ENCODE results near the gene ZFP36. TPM values are rescaled to one million over a fixed set of nuclear protein-coding genes. Genes with fewer than 3 reads are reported as not detected.

ZFP36 gene
- total RNA-seq, 2 experiments from 2014 or later = 1,278 to 1,362 TPM

DNA sequence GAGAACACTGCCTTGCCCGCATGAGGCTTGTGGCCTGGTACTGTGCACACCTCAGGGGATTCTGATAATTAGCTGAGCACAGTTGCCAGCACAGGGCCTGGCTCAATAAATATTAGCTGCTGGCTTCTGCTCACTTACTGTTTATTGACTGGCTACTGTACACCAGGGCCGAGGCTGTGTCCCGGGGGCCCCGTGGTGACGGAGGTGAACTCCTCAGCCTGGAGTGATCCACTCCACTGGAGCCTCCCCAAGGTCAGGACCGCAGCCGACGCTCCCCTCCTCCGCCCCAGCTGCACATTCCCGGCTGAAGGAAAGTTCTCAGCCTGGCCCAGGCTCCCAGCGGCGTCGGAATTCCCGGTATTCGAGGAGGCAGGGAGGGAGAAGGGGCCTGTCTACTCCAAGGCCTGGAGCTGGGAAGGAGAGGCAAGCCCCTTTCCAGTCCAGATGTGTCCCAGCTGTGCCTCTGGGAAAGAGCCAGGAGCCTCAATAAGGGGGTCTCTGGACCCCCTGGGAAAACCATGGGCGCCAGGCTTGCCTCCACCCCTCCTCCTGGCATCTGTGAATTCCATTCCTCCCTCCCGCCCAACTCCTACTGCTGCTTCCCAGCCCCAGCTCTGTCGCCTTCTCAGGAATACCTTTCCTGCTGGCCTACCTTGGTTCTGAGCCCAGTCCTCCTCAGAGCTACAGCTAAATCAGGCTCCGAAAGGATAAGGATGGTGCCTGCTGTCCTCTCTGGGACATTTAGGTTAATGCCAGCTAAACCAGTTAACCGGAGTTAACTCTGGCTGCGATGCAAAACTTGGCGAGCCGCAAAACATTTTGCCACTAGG, 21.9 kb downstream of the ZFP36 start:
- Histone ChIP-seq H3K27ac (ENCODE audit: low read depth in 1 of 2, low read length in 2 of 2) (no peak overlapping the region), H3K9me3 (ENCODE audit: control insufficient read depth in 1 of 2, insufficient read depth in 1 of 2, low read length in 2 of 2) (no peaks in the 10 kb centered on the region), H3K36me3 (ENCODE audit: insufficient read depth, low read length) (peaks cover 25% of the 10 kb centered on the region), H3K4me3 (ENCODE audit: low read length) (no peak overlapping the region), H3K27me3 (ENCODE audit: control insufficient read depth in 1 of 2, insufficient read depth in 2 of 2, low read length in 2 of 2) (no peaks in the 10 kb centered on the region), H3K4me1 (ENCODE audit: insufficient read depth, low read length) (peaks cover 31% of the 10 kb centered on the region)
- Mint-ChIP-seq H3K4me3 (no peak overlapping the region), H3K9me3 (no peaks in the 10 kb centered on the region), H3K4me1 (ENCODE audit: low read depth) (peaks cover 19% of the 10 kb centered on the region), H3K27me3 (no peaks in the 10 kb centered on the region), H3K27ac (no peak overlapping the region), H3K36me3 (ENCODE audit: low read depth) (peaks cover 46% of the 10 kb centered on the region)
- ATAC-seq (ENCODE audit: poor library complexity) (no peak), DNase-seq (peak in 1 of 14 experiments; percentile 38)
- intact Hi-C loops (cut with DNase I, micrococcal nuclease) = no loop called here
- TF ChIP-seq, protein P1, sequence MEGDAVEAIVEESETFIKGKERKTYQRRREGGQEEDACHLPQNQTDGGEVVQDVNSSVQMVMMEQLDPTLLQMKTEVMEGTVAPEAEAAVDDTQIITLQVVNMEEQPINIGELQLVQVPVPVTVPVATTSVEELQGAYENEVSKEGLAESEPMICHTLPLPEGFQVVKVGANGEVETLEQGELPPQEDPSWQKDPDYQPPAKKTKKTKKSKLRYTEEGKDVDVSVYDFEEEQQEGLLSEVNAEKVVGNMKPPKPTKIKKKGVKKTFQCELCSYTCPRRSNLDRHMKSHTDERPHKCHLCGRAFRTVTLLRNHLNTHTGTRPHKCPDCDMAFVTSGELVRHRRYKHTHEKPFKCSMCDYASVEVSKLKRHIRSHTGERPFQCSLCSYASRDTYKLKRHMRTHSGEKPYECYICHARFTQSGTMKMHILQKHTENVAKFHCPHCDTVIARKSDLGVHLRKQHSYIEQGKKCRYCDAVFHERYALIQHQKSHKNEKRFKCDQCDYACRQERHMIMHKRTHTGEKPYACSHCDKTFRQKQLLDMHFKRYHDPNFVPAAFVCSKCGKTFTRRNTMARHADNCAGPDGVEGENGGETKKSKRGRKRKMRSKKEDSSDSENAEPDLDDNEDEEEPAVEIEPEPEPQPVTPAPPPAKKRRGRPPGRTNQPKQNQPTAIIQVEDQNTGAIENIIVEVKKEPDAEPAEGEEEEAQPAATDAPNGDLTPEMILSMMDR (IDR thresholded peaks at IDR 0.05) = no peak
- ChIA-PET CTCF (interaction anchor here (1.0 kb wide), 1 partner anchor 16 kb away, joined by 3 read pairs; the partner anchor contains the start of gene PLEKHG2), POLR2A (interaction anchor here (1.2 kb wide), 2 partner anchors 17 to 27 kb away, joined by 3 to 4 read pairs; partner anchors contain the start of gene SUPT5H)

DNA sequence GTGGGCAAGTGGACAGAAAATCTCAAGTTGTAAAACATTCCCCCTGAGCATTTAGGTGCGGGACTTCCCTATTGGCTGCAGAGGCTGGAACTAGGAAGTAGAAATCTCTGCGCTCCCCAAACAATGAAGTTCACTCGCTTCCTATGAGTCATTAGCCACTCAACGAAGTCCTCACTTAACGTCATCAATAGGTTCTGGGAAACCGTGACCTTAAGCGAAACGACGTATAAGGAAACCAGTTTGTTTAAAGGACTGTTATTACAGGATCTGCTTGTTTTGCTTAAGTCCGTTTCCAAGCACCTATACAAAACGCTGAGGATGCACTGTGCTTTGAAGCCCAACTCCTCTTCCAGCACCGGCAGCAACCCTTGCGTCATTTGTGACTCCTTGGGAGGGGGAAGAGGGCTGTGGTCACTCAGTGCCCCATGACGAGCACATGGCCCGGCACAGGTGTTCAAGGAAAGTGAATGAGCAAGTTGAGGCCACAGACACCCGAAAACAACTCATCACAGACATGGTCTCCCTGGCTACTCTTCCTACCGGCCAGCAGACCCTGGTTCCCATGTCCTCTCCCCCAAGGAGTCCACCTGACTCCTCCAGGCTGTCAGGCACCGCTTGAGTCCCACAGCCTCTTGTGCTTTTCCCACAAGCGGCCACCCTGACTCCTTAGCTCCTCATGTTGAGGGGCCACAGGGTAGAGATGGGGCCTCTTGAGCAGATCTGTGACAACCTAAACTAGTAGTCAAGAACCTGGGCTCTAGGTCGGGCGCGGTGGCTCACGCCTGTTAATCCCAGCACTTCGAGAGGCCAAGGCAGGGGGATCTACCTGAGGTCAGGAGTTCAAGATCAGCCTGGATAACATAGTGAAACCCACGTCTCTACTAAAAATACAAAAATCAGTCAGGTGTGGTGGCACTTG, 24.3 kb downstream of the ZFP36 start:
- Mint-ChIP-seq H3K4me3 (peak overlapping the region; percentile 54), H3K9me3 (no peaks in the 10 kb centered on the region), H3K4me1 (ENCODE audit: low read depth) (peaks cover 40% of the 10 kb centered on the region), H3K27ac (peak overlapping the region; percentile 77), H3K27me3 (no peaks in the 10 kb centered on the region), H3K36me3 (ENCODE audit: low read depth) (peaks cover 52% of the 10 kb centered on the region)
- TF ChIP-seq, protein P1 (IDR thresholded peaks at IDR 0.05) = no peak
- intact Hi-C loops (cut with DNase I, micrococcal nuclease) = no loop called here
- Histone ChIP-seq H3K36me3 (ENCODE audit: insufficient read depth, low read length) (peaks cover 33% of the 10 kb centered on the region), H3K4me1 (ENCODE audit: insufficient read depth, low read length) (peaks cover 50% of the 10 kb centered on the region), H3K27me3 (ENCODE audit: control insufficient read depth in 1 of 2, insufficient read depth in 2 of 2, low read length in 2 of 2) (no peaks in the 10 kb centered on the region), H3K27ac (ENCODE audit: low read depth in 1 of 2, low read length in 2 of 2) (peak overlapping the region; percentile 1 to 80), H3K9me3 (ENCODE audit: control insufficient read depth in 1 of 2, insufficient read depth in 1 of 2, low read length in 2 of 2) (no peaks in the 10 kb centered on the region), H3K4me3 (ENCODE audit: low read length) (no peak overlapping the region)
- POLR2A ChIA-PET = interaction anchor here (1.3 to 5.9 kb wide), 3 partner anchors 14 to 89 kb away, joined by 3 to 163 read pairs (median 4); partner anchors contain the start of genes MED29, PAF1, SAMD4B and SUPT5H
- CTCF ChIA-PET = interaction anchor here (2.2 kb wide), 1 partner anchor 33 kb away, joined by 6 read pairs; no protein-coding TSS in a partner anchor
- ATAC-seq (ENCODE audit: poor library complexity) = peak; percentile 64
- DNase-seq = peak in 11 of 14 experiments; percentile 32 to 93 (median 54)

GRCh38 chr19:39432677-39433025, 26.0 kb downstream of the ZFP36 start:
- DNase-seq = no peak
- ChIA-PET CTCF (no interaction called here), POLR2A (interaction anchor here (1.3 to 5.9 kb wide), 6 partner anchors 13 to 90 kb away, joined by 3 to 163 read pairs (median 4); partner anchors contain the start of genes MED29, PAF1, PLEKHG2 and SAMD4B)
- H3K4me3 ChIP-seq (ENCODE audit: low read length) = no peak overlapping the region
- H3K4me3 Mint-ChIP-seq = peak overlapping the region; percentile 99
- no peaks in the 10 kb centered on the region for H3K9me3 ChIP-seq (ENCODE audit: control insufficient read depth in 1 of 2, insufficient read depth in 1 of 2, low read length in 2 of 2)
- H3K27me3 ChIP-seq (ENCODE audit: control insufficient read depth in 1 of 2, insufficient read depth in 2 of 2, low read length in 2 of 2) = no peaks in the 10 kb centered on the region
- TF ChIP-seq, protein P1 (IDR thresholded peaks at IDR 0.05) = no peak
- no peak overlapping the region for H3K27ac ChIP-seq (ENCODE audit: low read depth in 1 of 2, low read length in 2 of 2)
- H3K4me1 ChIP-seq (ENCODE audit: insufficient read depth, low read length) = peaks cover 60% of the 10 kb centered on the region
- ATAC-seq (ENCODE audit: poor library complexity) = no peak
- peak overlapping the region; percentile 93 for H3K27ac Mint-ChIP-seq
- peaks cover 33% of the 10 kb centered on the region for H3K36me3 ChIP-seq (ENCODE audit: insufficient read depth, low read length)
- peaks cover 50% of the 10 kb centered on the region for H3K4me1 Mint-ChIP-seq (ENCODE audit: low read depth)
- peaks cover 53% of the 10 kb centered on the region for H3K36me3 Mint-ChIP-seq (ENCODE audit: low read depth)
- H3K9me3 Mint-ChIP-seq = no peaks in the 10 kb centered on the region
- intact Hi-C loops (cut with DNase I, micrococcal nuclease) = no loop called here
- no peaks in the 10 kb centered on the region for H3K27me3 Mint-ChIP-seq
